Rectal smooth muscle tissue (tissue), 1 donor: ENCODE results near the gene PPFIA1.

Experiments
- H3K27ac ChIP-seq: one replicate; pipeline ENCODE4 v1.7.0; 2013; ENCODE audit warnings: low read depth, low read length, inconsistent platforms
- H3K27me3 ChIP-seq: one replicate; pipeline ENCODE4 v1.7.0; 2013; ENCODE audit warnings: low read length; ENCODE audit not compliant: control insufficient read depth, insufficient read depth
- H3K36me3 ChIP-seq: one replicate; pipeline ENCODE4 v1.7.0; 2013; ENCODE audit warnings: low read length; ENCODE audit not compliant: control insufficient read depth, insufficient read depth
- H3K4me1 ChIP-seq: one replicate; pipeline ENCODE4 v1.7.0; 2013; ENCODE audit warnings: low read length; ENCODE audit not compliant: control insufficient read depth, insufficient read depth
- H3K4me3 ChIP-seq: one replicate; pipeline ENCODE4 v1.7.0; 2013; ENCODE audit warnings: low read length
- H3K9ac ChIP-seq: one replicate; pipeline ENCODE4 v1.7.0; 2013; ENCODE audit warnings: low read length

The PPFIA1 gene

GRCh38 chr11:70305501-70305900 lies 35.0 kb downstream of the PPFIA1 start:
- no peak overlapping the region for H3K4me3 ChIP-seq
- no peaks in the 10 kb centered on the region for H3K27me3 ChIP-seq
- peaks cover 3% of the 10 kb centered on the region for H3K4me1 ChIP-seq
- no peak overlapping the region for H3K27ac ChIP-seq
- H3K9ac ChIP-seq, result no peak overlapping the region
- no peaks in the 10 kb centered on the region for H3K36me3 ChIP-seq

GRCh38 chr11:70306586-70307033 lies 36.1 kb downstream of the PPFIA1 start:
- no peak overlapping the region for H3K9ac ChIP-seq
- H3K4me3 ChIP-seq, result no peak overlapping the region
- H3K4me1 ChIP-seq, result peaks cover 3% of the 10 kb centered on the region
- no peaks in the 10 kb centered on the region for H3K36me3 ChIP-seq
- H3K27ac ChIP-seq, result no peak overlapping the region
- no peaks in the 10 kb centered on the region for H3K27me3 ChIP-seq

DNA sequence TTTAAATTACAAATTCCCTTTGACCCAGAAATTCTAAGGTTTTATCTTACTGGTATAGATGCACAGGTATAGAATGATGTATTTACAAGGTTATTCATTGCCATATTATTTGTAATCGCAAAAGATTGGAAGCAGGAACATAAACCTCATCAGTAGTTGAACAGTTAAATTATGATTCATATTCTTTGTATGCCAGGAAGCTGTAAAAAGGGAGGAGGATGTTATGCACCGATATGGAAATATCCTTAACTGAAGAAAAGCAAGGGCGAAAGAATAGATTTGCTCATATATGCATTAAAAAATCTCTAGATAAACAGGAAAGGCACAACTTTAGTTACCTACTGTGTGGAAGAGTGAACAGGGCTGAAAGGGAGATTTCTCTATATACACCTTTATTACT lies 36.7 kb downstream of the PPFIA1 start:
- H3K36me3 ChIP-seq, result no peaks in the 10 kb centered on the region
- H3K27ac ChIP-seq, result no peak overlapping the region
- peaks cover 3% of the 10 kb centered on the region for H3K4me1 ChIP-seq
- H3K4me3 ChIP-seq, result no peak overlapping the region
- no peaks in the 10 kb centered on the region for H3K27me3 ChIP-seq
- H3K9ac ChIP-seq, result no peak overlapping the region

DNA sequence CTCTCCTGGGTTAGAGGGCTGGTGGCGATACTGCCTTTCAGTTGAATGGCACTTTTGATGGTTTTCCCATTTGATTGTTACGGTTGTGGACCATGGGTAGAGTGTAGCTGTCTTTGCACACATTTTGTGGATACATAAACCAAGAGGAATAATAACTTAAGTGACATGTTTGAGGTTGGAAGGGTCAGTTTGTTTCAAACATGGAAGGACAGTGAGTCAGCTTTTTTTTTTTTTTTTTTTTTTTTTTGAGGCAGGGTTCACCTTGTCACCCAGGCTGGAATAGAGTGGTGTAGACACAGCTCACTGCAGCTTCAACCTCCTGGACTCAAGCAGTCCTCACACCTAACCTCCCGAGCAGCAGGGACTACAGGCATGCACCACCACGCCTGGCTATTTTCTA lies 41.1 kb downstream of the PPFIA1 start:
- Histone ChIP-seq H3K36me3 (no peaks in the 10 kb centered on the region), H3K9ac (no peak overlapping the region), H3K4me3 (no peak overlapping the region), H3K27me3 (no peaks in the 10 kb centered on the region), H3K27ac (no peak overlapping the region), H3K4me1 (no peaks in the 10 kb centered on the region)

DNA sequence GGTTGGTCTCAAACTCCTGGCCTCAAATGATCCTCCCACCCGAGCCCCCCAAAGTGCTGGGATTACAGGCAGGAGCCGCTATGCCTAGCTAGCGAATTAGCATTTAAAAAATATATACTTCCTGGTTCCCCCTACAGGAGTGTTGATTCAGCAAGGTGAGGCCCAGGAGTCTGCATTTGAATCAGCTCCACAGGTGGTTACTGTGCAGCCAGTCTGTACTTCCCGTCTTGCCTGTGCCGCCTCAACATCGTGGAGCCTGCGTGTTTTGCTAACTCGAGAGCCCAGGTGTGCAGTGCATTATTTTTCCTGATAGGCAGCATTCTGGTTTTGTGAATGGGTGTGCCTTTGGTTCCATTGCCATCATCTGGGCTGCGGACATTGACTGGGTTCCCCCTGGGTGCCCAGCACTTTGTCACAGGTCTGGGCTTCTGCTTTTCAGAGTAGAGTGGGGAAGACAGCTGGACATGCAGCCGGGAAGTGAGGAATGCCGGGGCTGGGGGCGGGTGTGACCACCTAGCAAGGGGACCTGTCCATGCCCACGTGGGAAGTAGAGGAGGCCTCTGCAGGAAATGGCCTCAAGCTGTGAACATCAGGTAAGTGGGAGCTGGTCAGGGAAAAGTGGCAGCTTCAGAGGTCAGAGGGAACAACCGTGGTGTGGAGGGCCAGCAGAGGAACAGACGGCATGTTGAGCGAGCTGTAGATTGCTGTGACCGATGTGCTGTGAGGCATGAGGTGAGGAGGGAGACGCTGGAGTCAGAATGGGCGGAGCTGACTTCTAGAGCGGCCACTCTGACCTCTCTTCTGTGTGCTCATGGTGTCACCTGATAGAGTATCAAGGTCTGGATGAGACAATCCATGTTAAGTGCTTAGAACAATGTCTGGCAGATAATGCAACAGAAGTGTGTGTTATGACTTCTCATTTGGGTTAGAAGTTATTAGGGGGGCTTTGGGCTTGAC lies 42.2 kb downstream of the PPFIA1 start:
- H3K4me1 ChIP-seq, result no peaks in the 10 kb centered on the region
- no peak overlapping the region for H3K4me3 ChIP-seq
- H3K9ac ChIP-seq, result no peak overlapping the region
- H3K36me3 ChIP-seq, result no peaks in the 10 kb centered on the region
- H3K27me3 ChIP-seq, result no peaks in the 10 kb centered on the region
- no peak overlapping the region for H3K27ac ChIP-seq

GRCh38 chr11:70313945-70314344 lies 43.5 kb downstream of the PPFIA1 start:
- Histone ChIP-seq H3K27ac (no peak overlapping the region), H3K9ac (no peak overlapping the region), H3K36me3 (no peaks in the 10 kb centered on the region), H3K4me1 (no peaks in the 10 kb centered on the region), H3K27me3 (no peaks in the 10 kb centered on the region), H3K4me3 (no peak overlapping the region)

GRCh38 chr11:70314730-70315129 lies 44.2 kb downstream of the PPFIA1 start:
- Histone ChIP-seq H3K27ac (no peak overlapping the region), H3K4me1 (no peaks in the 10 kb centered on the region), H3K4me3 (no peak overlapping the region), H3K27me3 (no peaks in the 10 kb centered on the region), H3K36me3 (no peaks in the 10 kb centered on the region), H3K9ac (no peak overlapping the region)

DNA sequence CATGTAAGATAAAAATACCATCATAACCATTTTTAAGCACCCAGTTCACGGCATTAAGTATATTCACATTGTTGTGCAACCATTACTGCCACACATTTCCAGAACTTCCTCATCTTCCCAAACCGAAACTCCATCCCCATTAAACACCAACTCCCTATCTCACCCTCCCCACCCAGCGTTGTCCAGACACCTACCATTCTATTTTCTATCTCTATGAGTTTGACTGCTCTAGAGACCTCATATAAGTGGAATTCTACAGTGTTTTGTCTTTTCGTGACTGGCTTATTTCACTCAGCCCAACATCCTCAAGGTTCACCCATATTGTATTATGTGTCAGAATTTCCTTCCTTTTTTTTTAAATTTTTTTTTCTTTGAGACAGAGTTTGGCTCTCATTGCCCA lies 45.2 kb downstream of the PPFIA1 start:
- no peaks in the 10 kb centered on the region for H3K4me1 ChIP-seq
- H3K36me3 ChIP-seq, result no peaks in the 10 kb centered on the region
- H3K27ac ChIP-seq, result no peak overlapping the region
- no peaks in the 10 kb centered on the region for H3K27me3 ChIP-seq
- no peak overlapping the region for H3K4me3 ChIP-seq
- no peak overlapping the region for H3K9ac ChIP-seq

DNA sequence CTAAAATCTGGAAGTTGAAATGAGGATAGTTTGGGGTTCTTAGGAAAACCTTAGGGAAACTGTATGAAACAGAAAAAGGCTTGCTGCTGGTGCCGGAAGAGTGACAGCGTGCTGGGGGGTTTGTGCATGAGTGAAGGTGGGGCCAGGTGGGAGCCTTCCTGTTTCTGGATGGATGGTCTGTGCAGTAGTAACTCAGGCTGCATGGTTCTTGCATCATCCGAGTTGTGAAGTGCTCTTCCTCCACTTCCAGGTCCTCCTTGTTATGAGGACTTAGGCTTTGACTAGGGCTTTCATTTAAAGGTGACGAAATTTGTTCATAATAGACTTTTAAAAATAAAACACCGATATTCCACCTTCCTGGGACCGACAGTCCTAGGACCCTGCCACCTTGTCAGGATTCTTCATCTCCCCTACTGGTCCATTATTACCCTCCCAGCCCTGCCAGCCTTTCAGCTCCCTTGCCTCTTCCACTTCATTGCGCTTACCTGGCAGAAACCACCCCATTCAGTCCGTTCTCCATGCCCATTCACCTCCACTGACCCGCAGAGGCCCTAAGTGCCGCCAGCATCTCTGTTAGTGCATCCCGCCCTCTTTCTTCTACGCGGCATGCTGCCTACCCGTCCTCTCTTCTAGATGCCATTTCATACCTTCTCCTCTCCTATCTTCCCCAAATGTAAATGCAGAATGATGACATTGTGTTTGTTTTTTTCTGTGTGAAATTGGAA lies 47.3 kb downstream of the PPFIA1 start:
- Histone ChIP-seq H3K4me1 (no peaks in the 10 kb centered on the region), H3K9ac (no peak overlapping the region)

DNA sequence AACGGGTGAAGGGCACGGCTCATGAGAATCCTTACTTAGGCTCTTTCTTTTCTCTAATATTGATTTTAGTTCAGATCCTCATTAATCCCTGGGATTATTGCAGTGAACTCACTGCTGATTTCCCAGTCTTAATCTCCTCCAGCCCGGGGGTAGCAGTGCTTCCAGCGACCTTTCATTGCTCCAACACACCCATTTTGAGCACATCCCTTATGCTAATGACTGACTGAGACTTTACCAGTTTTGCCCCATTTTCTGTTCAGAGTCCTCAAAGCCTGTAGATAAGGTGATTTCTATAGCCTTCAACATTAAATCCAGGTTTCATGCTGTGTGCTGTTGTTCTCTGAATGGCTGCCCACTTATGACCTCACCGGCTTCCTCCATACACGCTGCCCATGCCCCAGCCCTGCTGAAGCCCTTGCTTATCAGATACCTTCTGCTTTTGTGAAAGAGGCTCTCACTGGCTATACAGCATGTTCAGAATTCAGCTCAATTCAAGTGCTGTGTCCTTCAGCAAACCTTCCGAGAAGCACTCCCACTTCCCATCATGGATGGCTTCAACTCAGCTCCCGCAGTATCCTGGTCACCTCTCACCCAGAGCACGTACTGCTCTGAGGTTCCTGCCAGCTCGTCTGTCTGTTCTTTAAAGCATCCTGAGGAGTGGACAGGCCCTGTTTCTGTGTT lies 49.0 kb downstream of the PPFIA1 start:
- Histone ChIP-seq H3K4me3 (no peak overlapping the region), H3K36me3 (peaks cover 3% of the 10 kb centered on the region), H3K27ac (no peak overlapping the region), H3K9ac (no peak overlapping the region), H3K27me3 (no peaks in the 10 kb centered on the region), H3K4me1 (peaks cover 2% of the 10 kb centered on the region)

More for the DNA sequence above, 47.3 kb downstream of the PPFIA1 start:
- no peak overlapping the region for H3K27ac ChIP-seq
- H3K36me3 ChIP-seq, result peaks cover 3% of the 10 kb centered on the region
- no peaks in the 10 kb centered on the region for H3K27me3 ChIP-seq
- no peak overlapping the region for H3K4me3 ChIP-seq

DNA sequence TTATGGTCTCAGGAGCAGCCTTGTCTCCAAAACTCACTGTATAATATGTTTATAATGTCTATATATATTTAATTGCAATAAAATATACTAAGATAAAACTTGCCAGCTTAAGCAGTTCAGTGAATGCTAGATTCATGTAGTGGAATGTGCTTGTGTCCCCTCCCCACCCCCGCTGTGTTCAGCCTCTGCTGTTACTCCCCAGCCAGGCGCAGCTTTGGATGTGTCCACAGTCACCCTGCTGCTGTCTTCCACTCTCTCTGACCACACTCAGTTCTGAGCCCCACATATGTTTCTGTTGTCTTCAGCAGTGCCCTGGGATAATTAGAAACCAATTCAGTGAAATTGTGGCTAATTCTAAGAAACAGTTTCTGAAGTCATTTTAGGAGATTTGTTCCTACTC lies 52.2 kb downstream of the PPFIA1 start:
- Histone ChIP-seq H3K4me1 (peaks cover 2% of the 10 kb centered on the region), H3K9ac (no peak overlapping the region), H3K27me3 (no peaks in the 10 kb centered on the region), H3K4me3 (no peak overlapping the region), H3K27ac (no peak overlapping the region), H3K36me3 (peaks cover 3% of the 10 kb centered on the region)

DNA sequence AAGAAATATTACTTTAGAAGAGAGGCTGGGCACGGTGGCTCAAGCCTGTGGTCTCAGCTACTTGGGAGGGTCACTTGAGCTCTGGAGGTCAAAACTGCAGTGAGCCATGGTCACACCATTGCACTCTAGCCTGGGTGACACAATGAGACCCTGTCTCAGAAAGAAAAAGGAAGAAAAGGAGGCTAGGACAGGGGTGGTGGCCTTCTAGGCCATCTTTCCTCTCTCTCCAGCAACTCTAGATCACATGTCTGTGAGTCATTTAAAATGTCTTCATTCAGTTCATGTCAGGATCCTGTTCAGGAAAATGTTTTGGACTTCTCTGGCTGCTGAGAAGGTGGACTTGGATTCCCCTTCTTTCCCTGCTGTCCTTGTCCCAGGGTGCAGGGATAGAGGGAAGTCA lies 53.3 kb downstream of the PPFIA1 start:
- Histone ChIP-seq H3K4me3 (no peak overlapping the region), H3K9ac (no peak overlapping the region), H3K4me1 (peaks cover 2% of the 10 kb centered on the region), H3K36me3 (peaks cover 9% of the 10 kb centered on the region), H3K27ac (no peak overlapping the region), H3K27me3 (no peaks in the 10 kb centered on the region)
